Glomerular visceral epithelial cell (primary cell): ENCODE results near the gene STT3B.

Experiments
- DNase-seq: peaks from one replicate; pipeline ENCODE4 v3.0.0-alpha.2; 2016; ENCODE audit errors: extremely low spot score

STT3B gene

GRCh38 chr3:31521468-31521867 lies 11.3 kb upstream of the STT3B start:
- no peak for DNase-seq

- DNase-seq = no peak
Observed at GRCh38 chr3:31522152-31522551, 10.6 kb upstream of the STT3B start.

GRCh38 chr3:31523543-31523942 lies 9.2 kb upstream of the STT3B start:
- no peak for DNase-seq

- no peak for DNase-seq
Observed at GRCh38 chr3:31525532-31525931, 7.2 kb upstream of the STT3B start.

- no peak for DNase-seq
Observed at GRCh38 chr3:31529421-31529820, 3.3 kb upstream of the STT3B start.

- no peak for DNase-seq
Observed at GRCh38 chr3:31530039-31530959, 2.4 kb upstream of the STT3B start.

- no peak for DNase-seq
Observed at GRCh38 chr3:31530960-31531335, 1.8 kb upstream of the STT3B start.

GRCh38 chr3:31531452-31531991 lies 1.2 kb upstream of the STT3B start:
- DNase-seq = no peak

GRCh38 chr3:31531992-31532586 lies 636 bp upstream of the STT3B start:
- peak; percentile 99 for DNase-seq

- peak; percentile 31 for DNase-seq
Observed at GRCh38 chr3:31533169-31534064, 692 bp downstream of the STT3B start.

- peak; percentile 8 for DNase-seq
Observed at GRCh38 chr3:31534065-31534425, 1.3 kb downstream of the STT3B start.

GRCh38 chr3:31536497-31536896 lies 3.8 kb downstream of the STT3B start:
- DNase-seq = no peak

- DNase-seq = no peak
Observed at GRCh38 chr3:31538801-31539200, 6.1 kb downstream of the STT3B start.

- no peak for DNase-seq
Observed at GRCh38 chr3:31539275-31539674, 6.5 kb downstream of the STT3B start.

GRCh38 chr3:31541089-31541488 lies 8.4 kb downstream of the STT3B start:
- no peak for DNase-seq

GRCh38 chr3:31542246-31542645 lies 9.5 kb downstream of the STT3B start:
- DNase-seq = no peak

GRCh38 chr3:31543375-31543774 lies 10.7 kb downstream of the STT3B start:
- DNase-seq = no peak

- DNase-seq = no peak
Observed at GRCh38 chr3:31544634-31545033, 11.9 kb downstream of the STT3B start.

- DNase-seq = no peak
Observed at GRCh38 chr3:31546162-31546561, 13.4 kb downstream of the STT3B start.

GRCh38 chr3:31546725-31547124 lies 14.0 kb downstream of the STT3B start:
- no peak for DNase-seq

- peak; percentile 25 for DNase-seq
Observed at GRCh38 chr3:31550452-31551251, 17.9 kb downstream of the STT3B start.
